Frontal cortex (tissue), 4 donors: Measurements from ENCODE around the gene ZCCHC10. TPM values are rescaled to one million over a fixed set of nuclear protein-coding genes. Genes with fewer than 3 reads are reported as not detected.

ENCODE experiments used
- DNase-seq, 2 donors: peaks; one replicate each; pipeline ENCODE4 v3.0.0; 2012; ENCODE audit warnings: low spot score in 2 of 2
- FAIRE-seq: peaks from 2 replicates; lab custom pipeline; 2012; peaks lifted over from hg19 to GRCh38; lab: Jason Lieb, UNC
- total RNA-seq: library from RNA; depleted of rRNA; stranded (reverse); fragments of >200 nt; gene quantifications from one replicate; pipeline ENCODE4 v1.2.3, GENCODE V29; 2014
- donor health status: control.
- donor health status: control.
- donor health status: control.

Gene ZCCHC10
- 27.3 TPM for total RNA-seq

GRCh38 chr5:133025804-133026663 lies at the start of gene ZCCHC10:
Gene ZCCHC10 (minus strand): TSS chr5:133026549. CDS start chr5:133026537, 12 bp downstream.
- no peak for FAIRE-seq
- DNase-seq, result peak; percentile 69 to 89

- no peak for FAIRE-seq
- DNase-seq, result no peak
Observed at GRCh38 chr5:133075572-133076536, 49.5 kb upstream of the ZCCHC10 start.

- FAIRE-seq, result no peak
- no peak for DNase-seq
Observed at GRCh38 chr5:133072021-133072420, 45.7 kb upstream of the ZCCHC10 start.

- no peak for DNase-seq
- FAIRE-seq, result no peak
Observed at GRCh38 chr5:133066045-133066444, 39.7 kb upstream of the ZCCHC10 start.

GRCh38 chr5:133065471-133065870 lies 39.1 kb upstream of the ZCCHC10 start:
- FAIRE-seq, result no peak
- no peak for DNase-seq

- no peak for DNase-seq
- no peak for FAIRE-seq
Observed at GRCh38 chr5:133063965-133064364, 37.6 kb upstream of the ZCCHC10 start.

GRCh38 chr5:133062276-133062675 lies 35.9 kb upstream of the ZCCHC10 start:
- no peak for DNase-seq
- FAIRE-seq, result no peak

GRCh38 chr5:133059621-133060020 lies 33.3 kb upstream of the ZCCHC10 start:
- FAIRE-seq (no peak), DNase-seq (no peak)

GRCh38 chr5:133056891-133057290 lies 30.5 kb upstream of the ZCCHC10 start:
- FAIRE-seq (no peak), DNase-seq (no peak)

- FAIRE-seq (no peak), DNase-seq (no peak)
Observed at GRCh38 chr5:133054697-133055471, 28.5 kb upstream of the ZCCHC10 start.

GRCh38 chr5:133053448-133053847 lies 27.1 kb upstream of the ZCCHC10 start:
- FAIRE-seq, result no peak
- DNase-seq, result no peak

- no peak for FAIRE-seq
- DNase-seq, result peak; percentile 22 to 35
Observed at GRCh38 chr5:133052317-133053175, 26.2 kb upstream of the ZCCHC10 start.

- FAIRE-seq, result no peak
- DNase-seq, result peak; percentile 95 to 98
Observed at GRCh38 chr5:133051542-133052316, 25.4 kb upstream of the ZCCHC10 start, which contains the start of gene HSPA4. Gene HSPA4 (plus strand): TSS chr5:133052013. CDS start chr5:133052251, 238 bp downstream.

- no peak for FAIRE-seq
- DNase-seq, result peak in 1 of 2 donors; percentile 29
Observed at GRCh38 chr5:133051061-133051541, 24.8 kb upstream of the ZCCHC10 start.

- FAIRE-seq, result no peak
- peak in 1 of 2 donors; percentile 17 for DNase-seq
Observed at GRCh38 chr5:133050521-133050920, 24.2 kb upstream of the ZCCHC10 start.

- FAIRE-seq, result no peak
- DNase-seq, result no peak
Observed at GRCh38 chr5:133049726-133050048, 23.3 kb upstream of the ZCCHC10 start.

- FAIRE-seq, result no peak
- no peak for DNase-seq
Observed at GRCh38 chr5:133048993-133049725, 22.8 kb upstream of the ZCCHC10 start.
